Pancreas (tissue), 10 donors: ENCODE measurements around the gene STAM. TPM values are rescaled to one million over a fixed set of nuclear protein-coding genes. Genes with fewer than 3 reads are reported as not detected.

Experiments
- ATAC-seq, 4 donors: fragments of 200-7000 bp; cut with Tn5 transposase; one replicate each; pipeline versions ENCODE4 v1.8.0 to v1.9.1; 2020; ENCODE audit warnings: mild to moderate bottlenecking in 4 of 4, moderate library complexity in 4 of 4
- DNase-seq, 6 donors: peaks; one replicate each; pipeline ENCODE4 v3.0.0-alpha.2; 2020
- FAIRE-seq: peaks from 2 replicates; lab custom pipeline; 2012; peaks lifted over from hg19 to GRCh38; lab: Jason Lieb, UNC
- H3K27ac ChIP-seq, 4 donors: fragments of 200-600 bp; sonication (generic); 1 replicate in 3 of 4; 2 replicates in 1 of 4; pipeline versions ENCODE4 v1.5.0 to v1.8.0; 2020
- H3K27me3 ChIP-seq, 4 donors: fragments of 200-600 bp; one replicate each; pipeline ENCODE4 v1.8.0; 2021
- H3K36me3 ChIP-seq, 3 donors: fragments of 200-600 bp; sonication (generic) in 1 of 3; one replicate each; pipeline versions ENCODE4 v1.5.0 to v1.8.0; 2020 to 2021
- H3K4me1 ChIP-seq, 3 donors: fragments of 200-600 bp; one replicate each; pipeline ENCODE4 v1.8.0; 2021
- H3K4me3 ChIP-seq, 4 donors: fragments of 200-600 bp; sonication (generic) in 2 of 4; one replicate each; pipeline versions ENCODE4 v1.5.0 to v1.8.0; 2020 to 2021
- H3K9me3 ChIP-seq, 4 donors: fragments of 200-600 bp; one replicate each; pipeline ENCODE4 v1.8.0; 2021
- WGBS, 2 donors: extraction: QIAGEN DNeasy Blood & Tissue Kit; methylation state at CpG; one replicate each; pipeline ENCODE4 v1.1.7; 2013; 5-methylcytosine and 5-hydroxymethylcytosine counted together
- intact Hi-C, 3 donors: fragments of 100-400 bp; cut with DNase I; formaldehyde crosslinking; loops; one replicate each; pipeline versions ENCODE4 v1.11.1 to v1.14.2; 2022
- polyA plus RNA-seq, 2 donors: library from polyadenylated mRNA; stranded (reverse); fragments of 200-250 nt; gene quantifications; one replicate each; pipeline ENCODE4 v1.2.3, GENCODE V29; 2013
- total RNA-seq, 6 donors: library from RNA; stranded (reverse); fragmentation: NEBNext Ultra II Directional in 4 of 6; extraction: Animal tissue kit (Norgen Biotek cat#: 25700) in 4 of 6; gene quantifications; one replicate each; pipeline versions ENCODE4 v1.2.1 to v1.2.4, GENCODE V29; 2021 to 2023
- TF ChIP-seq, protein P1 (sequence below), 4 donors: fragments of 200-600 bp; sonication (generic) in 3 of 4; IDR thresholded peaks; one replicate each; pipeline versions ENCODE4 v1.5.0 to v1.8.0; 2021; ENCODE audit warnings: antibody characterized with exemption in 4 of 4
- donor health status: healthy with polysubstance abuse.
- donor health status: DM: no; HTN: no; CAD: no; lungs with moderate emphysema.
- donor health status: DM: no; HTN: no; CAD: no.
- donor health status: control.
- donor health status: control.
- donor health status: Bipolar disorder and iron deficiency.
- donor health status: DM: yes; HTN: yes; CAD: no.
- donor health status: DM: no; HTN: no; CAD: no.
- donor health status: DM: no; HTN: no; CAD: no.
- donor health status: DM: yes; HTN: yes; CAD: no.

Gene STAM
- total and polyA plus RNA-seq, 8 donors = 5.4 to 15.4 (median 11.0) TPM

DNA sequence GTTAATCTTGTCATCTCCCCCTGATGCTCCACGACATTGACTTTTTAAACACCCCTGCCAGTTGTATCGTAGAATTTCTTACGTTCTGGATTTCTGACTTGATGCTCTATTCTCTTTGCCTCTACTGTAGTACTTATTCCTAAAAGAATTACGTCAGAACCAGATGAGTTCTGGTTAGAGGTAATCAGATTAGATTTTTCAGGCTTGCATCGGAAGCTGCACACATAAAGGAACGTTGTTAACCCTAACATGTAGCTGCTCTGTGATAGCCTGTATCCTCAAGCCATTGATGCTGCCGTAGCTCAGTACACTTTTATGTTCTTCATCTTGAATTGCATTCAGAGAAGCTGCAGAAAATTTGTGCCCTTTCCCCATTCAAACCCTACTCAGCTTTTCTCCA, 81.8 kb downstream of the STAM start:
- no peaks in the 10 kb centered on the region for H3K4me1 ChIP-seq
- no peak overlapping the region for H3K27ac ChIP-seq
- 76 to 87% methylated on average over 7 of the region's 7 CpGs for WGBS, 2 donors
- DNase-seq = no peak
- TF ChIP-seq, protein P1, sequence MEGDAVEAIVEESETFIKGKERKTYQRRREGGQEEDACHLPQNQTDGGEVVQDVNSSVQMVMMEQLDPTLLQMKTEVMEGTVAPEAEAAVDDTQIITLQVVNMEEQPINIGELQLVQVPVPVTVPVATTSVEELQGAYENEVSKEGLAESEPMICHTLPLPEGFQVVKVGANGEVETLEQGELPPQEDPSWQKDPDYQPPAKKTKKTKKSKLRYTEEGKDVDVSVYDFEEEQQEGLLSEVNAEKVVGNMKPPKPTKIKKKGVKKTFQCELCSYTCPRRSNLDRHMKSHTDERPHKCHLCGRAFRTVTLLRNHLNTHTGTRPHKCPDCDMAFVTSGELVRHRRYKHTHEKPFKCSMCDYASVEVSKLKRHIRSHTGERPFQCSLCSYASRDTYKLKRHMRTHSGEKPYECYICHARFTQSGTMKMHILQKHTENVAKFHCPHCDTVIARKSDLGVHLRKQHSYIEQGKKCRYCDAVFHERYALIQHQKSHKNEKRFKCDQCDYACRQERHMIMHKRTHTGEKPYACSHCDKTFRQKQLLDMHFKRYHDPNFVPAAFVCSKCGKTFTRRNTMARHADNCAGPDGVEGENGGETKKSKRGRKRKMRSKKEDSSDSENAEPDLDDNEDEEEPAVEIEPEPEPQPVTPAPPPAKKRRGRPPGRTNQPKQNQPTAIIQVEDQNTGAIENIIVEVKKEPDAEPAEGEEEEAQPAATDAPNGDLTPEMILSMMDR (IDR thresholded peaks at IDR 0.05) = no peak
- no peak for FAIRE-seq
- ATAC-seq = no peak
- H3K4me3 ChIP-seq = no peak overlapping the region
- intact Hi-C loops = no loop called here
- no peaks in the 10 kb centered on the region for H3K36me3 ChIP-seq
- H3K9me3 ChIP-seq = no peaks in the 10 kb centered on the region
- no peaks in the 10 kb centered on the region for H3K27me3 ChIP-seq

DNA sequence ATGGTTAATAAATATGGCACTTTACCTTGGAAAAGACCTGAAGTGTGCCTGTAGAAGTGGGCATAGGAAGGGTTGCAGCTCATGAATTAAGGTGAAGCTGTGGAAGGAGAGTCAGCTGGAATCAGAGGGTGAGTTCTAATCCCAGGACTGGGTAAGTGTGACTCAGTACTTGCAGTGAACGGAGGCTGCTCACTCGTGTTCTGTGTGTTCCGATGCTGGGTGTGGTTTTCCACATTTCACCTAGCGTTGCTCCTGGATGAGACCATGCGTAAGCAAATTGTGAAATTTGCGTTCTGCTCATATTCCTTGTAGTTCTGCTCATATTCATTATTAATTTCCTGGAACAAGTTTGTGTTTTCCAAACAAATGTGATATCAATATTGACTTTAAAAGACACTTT, 85.7 kb downstream of the STAM start:
- Histone ChIP-seq H3K4me3 (no peak overlapping the region), H3K36me3 (no peaks in the 10 kb centered on the region), H3K9me3 (no peaks in the 10 kb centered on the region), H3K4me1 (peaks cover 0 to 3% (median 3%) of the 10 kb centered on the region in 3 donors), H3K27ac (no peak overlapping the region), H3K27me3 (no peaks in the 10 kb centered on the region)
- ATAC-seq (no peak), FAIRE-seq (no peak), DNase-seq (no peak)
- intact Hi-C loops = loop anchor here in 1 of 3 donors (10.0 kb wide), 1 partner anchor 115 kb away; the partner anchor contains the start of gene HACD1
- WGBS, 2 donors = 89 to 91% methylated on average over 6 of the region's 6 CpGs
- TF ChIP-seq, protein P1 (IDR thresholded peaks at IDR 0.05) = no peak

DNA sequence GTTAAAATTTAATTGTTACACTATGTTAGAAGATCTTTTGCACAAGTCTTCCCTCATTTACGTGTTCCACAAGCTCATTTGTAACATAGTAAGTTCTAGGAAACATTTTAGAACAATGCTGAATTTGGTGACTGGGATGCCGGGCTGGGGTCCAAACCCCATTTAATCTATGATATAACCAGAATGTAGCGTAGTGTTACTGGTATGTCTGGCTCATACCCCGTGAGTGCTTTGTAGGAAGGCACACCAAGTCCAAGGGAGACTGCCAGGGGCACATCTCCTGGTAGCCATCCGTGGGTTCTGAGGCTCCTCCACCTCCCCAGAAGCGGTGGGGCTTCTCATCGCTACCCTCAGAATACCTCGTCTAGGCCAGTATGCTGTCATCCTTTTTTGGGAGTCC, 86.7 kb downstream of the STAM start:
- no peaks in the 10 kb centered on the region for H3K27me3 ChIP-seq
- no peak for FAIRE-seq
- no peak for DNase-seq
- 89 to 91% methylated on average over 8 of the region's 8 CpGs for WGBS, 2 donors
- H3K4me3 ChIP-seq = no peak overlapping the region
- intact Hi-C loops = loop anchor here in 1 of 3 donors (10.0 kb wide), 1 partner anchor 116 kb away; the partner anchor contains the start of gene HACD1
- no peaks in the 10 kb centered on the region for H3K36me3 ChIP-seq
- no peak overlapping the region for H3K27ac ChIP-seq
- no peak for ATAC-seq
- H3K9me3 ChIP-seq = no peaks in the 10 kb centered on the region
- H3K4me1 ChIP-seq = peaks cover 0 to 9% (median 7%) of the 10 kb centered on the region in 3 donors
- TF ChIP-seq, protein P1 (IDR thresholded peaks at IDR 0.05) = no peak

DNA sequence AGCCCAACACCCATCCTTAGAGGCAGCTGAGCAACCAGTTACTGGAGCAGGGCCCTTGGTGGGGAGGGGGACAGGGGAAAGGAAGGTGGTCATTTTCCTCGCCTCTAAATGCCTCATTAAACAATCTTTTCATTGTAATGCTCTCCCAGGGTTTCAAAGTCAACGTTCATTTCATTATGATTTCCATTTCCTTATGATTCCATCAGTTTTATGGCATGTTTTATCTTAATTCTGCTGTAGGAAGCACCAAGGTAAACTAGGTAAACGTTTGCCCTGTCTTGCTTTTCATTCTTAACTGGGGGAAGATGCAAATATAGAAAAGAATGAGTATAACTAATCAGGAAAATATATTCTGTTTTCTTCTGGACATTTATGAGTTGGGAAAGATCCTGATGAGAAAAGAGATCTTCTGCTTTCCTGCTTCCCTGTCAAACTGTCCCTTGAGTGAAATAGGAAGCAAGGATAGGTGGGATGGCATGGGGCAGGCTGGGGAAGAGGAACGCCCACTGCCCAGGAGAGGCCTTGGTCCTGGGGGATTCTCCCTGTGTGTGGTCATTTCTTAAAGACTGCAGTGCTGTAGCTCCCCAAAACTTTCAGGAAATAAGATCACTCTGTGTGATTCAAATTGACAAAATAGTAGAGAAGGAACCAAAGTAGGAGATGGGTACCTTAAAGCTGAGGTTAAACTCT, 87.5 kb downstream of the STAM start:
- no peak for ATAC-seq
- intact Hi-C loops = loop anchor here in 1 of 3 donors (10.0 kb wide), 1 partner anchor 117 kb away; the partner anchor contains the start of gene HACD1

More for the DNA sequence above, 87.5 kb downstream of the STAM start:
- FAIRE-seq (no peak), DNase-seq (no peak)
- TF ChIP-seq, protein P1 (IDR thresholded peaks at IDR 0.05) = no peak
- Histone ChIP-seq H3K9me3 (no peaks in the 10 kb centered on the region), H3K4me3 (no peak overlapping the region), H3K4me1 (peaks cover 7 to 17% (median 7%) of the 10 kb centered on the region in 3 donors), H3K36me3 (no peaks in the 10 kb centered on the region), H3K27me3 (no peaks in the 10 kb centered on the region), H3K27ac (no peak overlapping the region)
- 60 to 70% methylated on average over 4 of the region's 4 CpGs for WGBS, 2 donors
